Aorta (tissue), 5 donors: ENCODE measurements around the gene CENPP. TPM values are rescaled to one million over a fixed set of nuclear protein-coding genes. Genes with fewer than 3 reads are reported as not detected.

Source experiments
- ATAC-seq: fragments of 200-7000 bp; cut with Tn5 transposase; one replicate; pipeline ENCODE4 v1.9.1; 2022; ENCODE audit warnings: moderate library complexity; ENCODE audit not compliant: low FRiP score
- DNase-seq, 2 donors: peaks; one replicate each; pipeline ENCODE4 v3.0.0-alpha.2; 2020
- H3K27ac ChIP-seq, 2 donors: one replicate each; pipeline ENCODE4 v1.5.1; 2013; ENCODE audit warnings: low read length in 2 of 2, mild to moderate bottlenecking in 2 of 2, moderate library complexity in 2 of 2, control low read depth in 1 of 2, inconsistent platforms in 1 of 2, low read depth in 1 of 2
- H3K27me3 ChIP-seq, 2 donors: one replicate each; pipeline ENCODE4 v1.6.1; 2013; ENCODE audit warnings: control low read depth in 1 of 2, low read length in 1 of 2, mild to moderate bottlenecking in 1 of 2, moderate library complexity in 1 of 2; ENCODE audit not compliant: insufficient read depth in 2 of 2, control insufficient read depth in 1 of 2
- H3K36me3 ChIP-seq, 2 donors: one replicate each; pipeline ENCODE4 v1.6.1; 2013; ENCODE audit warnings: control low read depth in 1 of 2, low read length in 1 of 2, mild to moderate bottlenecking in 1 of 2; ENCODE audit not compliant: insufficient read depth in 2 of 2, control insufficient read depth in 1 of 2
- H3K4me1 ChIP-seq, 2 donors: one replicate each; pipeline ENCODE4 v1.6.1; 2013; ENCODE audit warnings: low read length in 2 of 2, control low read depth in 1 of 2, mild to moderate bottlenecking in 1 of 2, moderate library complexity in 1 of 2; ENCODE audit not compliant: insufficient read depth in 2 of 2, control insufficient read depth in 1 of 2
- H3K4me3 ChIP-seq, 2 donors: one replicate each; pipeline ENCODE4 v1.5.1; 2013; ENCODE audit warnings: low read length in 2 of 2, control low read depth in 1 of 2, mild to moderate bottlenecking in 1 of 2
- H3K9me3 ChIP-seq: one replicate; pipeline ENCODE4 v1.6.1; 2013; ENCODE audit warnings: mild to moderate bottlenecking, low read length; ENCODE audit not compliant: control insufficient read depth
- whole genome bisulfite sequencing, 2 donors: extraction: QIAGEN DNeasy Blood & Tissue Kit; methylation state at CpG; one replicate each; pipeline ENCODE4 v1.1.7; 2013; 5-methylcytosine and 5-hydroxymethylcytosine counted together
- intact Hi-C, 2 donors: fragments of 100-400 bp; cut with DNase I; formaldehyde crosslinking; loops; one replicate each; pipeline versions ENCODE4 v1.14.2 to v1.15.0; 2022
- polyA plus RNA-seq, 2 donors: library from polyadenylated mRNA; stranded (reverse); fragments of 200-250 nt; gene quantifications; one replicate each; pipeline ENCODE4 v1.2.3, GENCODE V29; 2013
- total RNA-seq, 2 donors: library from RNA; stranded (reverse); fragmentation: NEBNext Ultra II Directional; extraction: Animal tissue kit (Norgen Biotek cat#: 25700); gene quantifications; one replicate each; pipeline ENCODE4 v1.2.1, GENCODE V29; 2021
- donor health status: healthy with polysubstance abuse.
- donor health status: Bipolar disorder and iron deficiency.
- donor health status: DM: no; HTN: no; CAD: no.
- donor health status: DM: no; HTN: no; CAD: no.
- donor health status: DM: yes; HTN: yes; CAD: no.

Gene CENPP
- total and polyA plus RNA-seq, 4 donors: 0.50 to 11.1 (median 4.3) TPM

DNA sequence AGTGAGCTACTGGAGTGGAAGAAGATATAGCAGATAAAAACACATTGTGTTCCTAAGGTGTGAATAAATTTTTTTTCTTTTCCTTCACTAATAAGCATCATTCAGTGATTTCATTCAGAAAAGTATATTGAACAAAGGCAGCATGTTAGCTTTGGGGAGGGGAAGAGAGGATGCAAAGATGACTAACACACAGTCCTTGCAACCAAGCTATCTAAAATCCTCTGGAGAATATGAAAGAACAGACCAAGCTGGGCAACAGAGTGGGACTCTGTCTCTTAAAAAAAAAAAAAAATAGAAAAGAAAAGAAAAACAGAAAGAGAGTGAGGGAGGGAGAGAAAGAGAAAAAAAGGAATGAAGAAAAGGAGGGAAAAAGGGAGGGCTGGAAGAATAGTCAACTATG is 120.8 kb downstream of the CENPP start:
- intact Hi-C loops: no loop called here

DNA sequence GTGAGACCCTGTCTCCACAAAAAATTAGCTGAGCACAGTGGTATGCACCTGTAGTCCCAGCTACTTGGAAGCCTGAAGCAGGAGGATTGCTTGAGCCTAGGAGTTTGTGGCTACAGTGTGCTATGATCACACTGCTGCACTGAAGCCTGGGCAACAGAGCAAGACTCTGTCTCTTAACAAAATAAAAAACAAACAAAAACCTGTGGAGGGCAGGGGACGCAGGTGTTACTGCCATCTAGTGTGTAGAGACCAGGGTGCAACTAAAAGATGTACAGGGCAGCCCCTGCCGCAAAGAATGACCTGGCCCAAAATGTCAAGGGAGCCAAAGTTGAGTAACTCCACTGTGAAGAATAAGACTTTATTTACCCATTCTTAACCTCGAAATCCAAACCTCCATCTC is 129.5 kb downstream of the CENPP start:
- no peaks in the 10 kb centered on the region for H3K4me1 ChIP-seq
- H3K27ac ChIP-seq: no peak overlapping the region
- H3K4me3 ChIP-seq: no peak overlapping the region
- WGBS, 2 donors: 86 to 94% methylated on average over 3 of the region's 3 CpGs
- no peaks in the 10 kb centered on the region for H3K9me3 ChIP-seq
- no peak for DNase-seq
- intact Hi-C loops: no loop called here
- H3K27me3 ChIP-seq: no peaks in the 10 kb centered on the region
- no peak for ATAC-seq
- no peaks in the 10 kb centered on the region for H3K36me3 ChIP-seq

More for the DNA sequence above, 120.8 kb downstream of the CENPP start:
- H3K4me1 ChIP-seq: no peaks in the 10 kb centered on the region
- no peak for ATAC-seq
- no peaks in the 10 kb centered on the region for H3K9me3 ChIP-seq
- no peak overlapping the region for H3K27ac ChIP-seq
- H3K36me3 ChIP-seq: no peaks in the 10 kb centered on the region
- no peak for DNase-seq
- H3K27me3 ChIP-seq: no peaks in the 10 kb centered on the region
- H3K4me3 ChIP-seq: no peak overlapping the region

DNA sequence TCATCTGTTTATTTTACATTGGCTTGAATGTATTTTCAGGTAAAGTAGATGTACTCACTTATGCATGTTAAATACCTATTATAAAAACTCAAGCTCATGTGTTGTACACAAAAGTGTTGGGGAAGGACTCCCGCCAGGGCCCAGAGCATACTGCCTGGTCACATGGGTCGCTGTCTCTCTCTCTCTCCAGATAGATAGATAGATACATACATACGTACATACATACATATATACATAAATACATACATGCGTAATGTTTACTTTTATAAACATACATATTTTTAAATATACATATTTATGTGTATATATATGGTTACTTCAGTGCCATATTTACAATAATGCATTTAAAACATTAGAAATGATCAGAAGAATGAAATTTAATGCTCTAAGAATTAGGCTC is 131.8 kb downstream of the CENPP start:
- no peaks in the 10 kb centered on the region for H3K36me3 ChIP-seq
- H3K9me3 ChIP-seq: no peaks in the 10 kb centered on the region
- no peaks in the 10 kb centered on the region for H3K27me3 ChIP-seq
- ATAC-seq (no peak), DNase-seq (no peak)
- intact Hi-C loops: no loop called here
- no peak overlapping the region for H3K27ac ChIP-seq
- WGBS, 2 donors: 92 to 96% methylated on average over 4 of the region's 4 CpGs
- H3K4me3 ChIP-seq: no peak overlapping the region
- no peaks in the 10 kb centered on the region for H3K4me1 ChIP-seq

DNA sequence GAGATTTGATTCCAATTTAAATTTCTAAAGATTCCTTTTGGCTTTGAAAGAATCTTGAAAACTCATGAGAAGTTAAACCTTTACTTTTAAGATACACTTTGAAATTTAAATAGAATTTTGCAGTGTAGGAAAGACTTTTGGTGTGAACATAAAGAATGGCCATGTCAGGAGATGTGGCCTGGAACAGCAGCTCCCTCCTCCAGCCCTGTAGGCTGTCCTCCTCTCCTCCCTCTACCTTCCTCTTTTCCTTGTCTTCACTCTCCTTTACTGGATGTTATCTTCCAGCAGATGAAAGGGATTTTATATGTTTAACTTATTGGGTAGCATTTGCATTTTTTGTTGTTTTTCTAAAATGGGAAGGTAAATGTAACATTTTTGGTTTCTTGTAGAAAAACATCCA is 137.6 kb downstream of the CENPP start:
- Histone ChIP-seq H3K9me3 (no peaks in the 10 kb centered on the region), H3K36me3 (peaks cover 3 to 4% of the 10 kb centered on the region in 2 donors), H3K27ac (peak overlapping the region; percentile 98), H3K27me3 (no peaks in the 10 kb centered on the region), H3K4me3 (no peak overlapping the region), H3K4me1 (peaks cover 4 to 5% of the 10 kb centered on the region in 2 donors)
- no peak for ATAC-seq
- DNase-seq: no peak
- intact Hi-C loops: loop anchor here in 1 of 2 donors (5.0 kb wide), 1 partner anchor 154 kb away; no protein-coding TSS in a partner anchor

DNA sequence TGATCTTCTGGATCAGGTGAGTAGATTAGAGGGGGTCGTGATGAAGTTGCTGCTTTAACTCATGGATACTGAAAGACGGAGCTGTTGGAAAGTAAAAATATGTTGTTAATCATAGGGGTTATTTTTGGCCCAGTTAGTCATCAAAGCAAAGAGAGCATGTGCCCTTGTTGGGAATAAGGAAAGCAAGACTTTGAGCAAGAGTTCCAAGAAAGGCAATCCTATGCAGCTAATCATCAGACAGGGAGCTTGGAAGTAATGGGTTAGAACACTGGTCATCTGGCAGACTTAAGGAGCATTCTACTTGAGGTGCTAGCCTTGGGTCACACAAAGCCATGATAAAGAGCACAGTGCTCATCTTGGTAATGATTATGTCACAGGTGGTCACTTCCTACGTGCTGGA is 138.2 kb downstream of the CENPP start:
- H3K9me3 ChIP-seq: no peaks in the 10 kb centered on the region
- ATAC-seq: peak; percentile 87
- no peaks in the 10 kb centered on the region for H3K27me3 ChIP-seq
- H3K27ac ChIP-seq: peak overlapping the region; percentile 98 to 100
- H3K36me3 ChIP-seq: peaks cover 3 to 4% of the 10 kb centered on the region in 2 donors
- peaks cover 4 to 5% of the 10 kb centered on the region in 2 donors for H3K4me1 ChIP-seq
- no peak overlapping the region for H3K4me3 ChIP-seq
- WGBS, 2 donors: 1 to 11% methylated on average over 3 of the region's 3 CpGs
- no peak for DNase-seq
- intact Hi-C loops: loop anchor here (2.0 to 5.0 kb wide), 3 partner anchors 15 to 153 kb away; partner anchors contain the start of gene ECM2 (in 1 of the 2)

DNA sequence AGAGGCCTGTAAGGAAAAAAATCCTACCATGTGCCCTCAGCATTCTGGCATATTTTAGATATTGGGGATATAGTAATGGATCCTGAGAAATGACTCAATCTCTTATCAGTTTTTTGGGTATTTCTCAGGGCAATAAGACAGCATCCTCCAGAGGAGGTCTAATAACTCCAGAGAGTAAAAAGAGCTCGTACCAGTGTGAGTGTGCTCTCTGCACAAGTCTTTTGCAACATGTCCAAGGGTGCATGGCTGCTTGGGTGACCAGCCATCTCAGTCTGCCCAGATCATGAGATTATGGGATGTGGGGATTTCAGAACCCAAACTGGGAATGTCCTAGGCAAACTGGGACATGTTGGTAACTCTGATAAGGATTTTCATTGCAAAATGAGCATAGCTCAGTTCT is 141.3 kb downstream of the CENPP start:
- DNase-seq: no peak
- 78 to 86% methylated on average over 1 of the region's 1 CpG for WGBS, 2 donors
- no peak for ATAC-seq
- Histone ChIP-seq H3K27ac (peak overlapping the region in 1 of 2 donors; percentile 43), H3K27me3 (no peaks in the 10 kb centered on the region), H3K4me3 (no peak overlapping the region), H3K9me3 (no peaks in the 10 kb centered on the region), H3K4me1 (peaks cover 4 to 5% of the 10 kb centered on the region in 2 donors), H3K36me3 (peaks cover 3 to 4% of the 10 kb centered on the region in 2 donors)
- intact Hi-C loops: no loop called here

DNA sequence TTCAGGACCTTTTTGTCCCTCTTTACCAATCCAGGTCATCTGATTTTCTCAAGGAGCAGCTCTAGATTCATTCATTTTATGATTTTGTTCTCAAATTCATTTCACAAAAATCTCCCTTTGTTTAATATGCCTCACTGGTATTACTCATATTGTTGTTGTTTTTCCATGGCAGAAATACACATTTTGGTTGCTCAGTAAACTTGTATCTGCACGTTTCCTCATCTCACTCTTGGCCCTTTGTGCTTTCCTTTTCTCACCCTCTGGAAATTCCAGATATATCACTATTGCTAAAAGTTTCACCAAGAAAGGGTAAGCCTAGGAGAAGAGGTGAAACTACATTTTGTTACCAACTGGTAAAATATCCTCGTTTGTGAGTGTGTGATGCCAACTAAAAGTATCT is 141.8 kb downstream of the CENPP start:
- intact Hi-C loops: no loop called here
- Histone ChIP-seq H3K27ac (peak overlapping the region in 1 of 2 donors; percentile 63), H3K36me3 (peaks cover 3 to 4% of the 10 kb centered on the region in 2 donors), H3K4me3 (no peak overlapping the region), H3K27me3 (no peaks in the 10 kb centered on the region), H3K9me3 (no peaks in the 10 kb centered on the region), H3K4me1 (peaks cover 4 to 5% of the 10 kb centered on the region in 2 donors)
- WGBS, 2 donors: 67 to 78% methylated on average over 2 of the region's 2 CpGs
- DNase-seq: no peak
- no peak for ATAC-seq

DNA sequence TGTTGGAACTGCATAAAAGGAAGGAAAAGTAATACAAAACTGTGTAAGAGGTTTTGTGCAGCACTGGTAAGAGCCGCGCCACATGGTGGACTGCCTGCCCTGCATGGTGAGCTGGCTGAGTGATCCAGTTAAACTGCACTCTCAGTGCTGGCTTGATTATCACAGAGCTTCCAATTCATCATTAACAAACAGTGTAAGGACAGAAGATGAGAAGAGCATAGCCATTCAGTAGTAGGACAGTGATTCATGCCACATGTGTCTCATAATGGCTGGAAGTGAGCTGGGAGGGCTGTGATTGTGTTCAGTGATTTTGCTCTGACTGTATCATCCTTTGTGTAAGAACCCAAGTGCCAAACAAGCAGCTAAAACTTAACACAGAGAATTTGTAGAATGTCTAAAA is 142.5 kb downstream of the CENPP start:
- WGBS, 2 donors: 97 to 98% methylated on average over 2 of the region's 2 CpGs
- no peak overlapping the region for H3K27ac ChIP-seq
- ATAC-seq: no peak

DNA sequence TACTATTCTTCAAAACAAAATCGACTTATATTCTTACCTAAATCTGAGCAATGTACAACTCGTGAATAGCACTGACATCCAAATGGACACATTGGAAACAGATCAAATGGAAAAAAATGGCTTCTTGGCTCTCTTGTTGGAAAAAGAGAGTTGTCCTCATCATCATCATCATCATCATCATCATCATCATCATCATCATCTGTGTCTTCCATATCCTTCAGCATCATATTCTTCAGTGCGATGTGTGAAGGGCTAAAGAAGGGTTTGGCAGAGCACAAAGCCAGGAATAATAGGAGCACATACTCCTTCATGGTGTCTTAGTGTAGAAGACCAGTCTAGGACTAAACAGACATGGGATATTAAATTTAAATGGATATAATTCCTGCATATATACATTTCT is 148.8 kb downstream of the CENPP start:
- ATAC-seq (no peak), DNase-seq (no peak)
- Histone ChIP-seq H3K27me3 (no peaks in the 10 kb centered on the region), H3K27ac (no peak overlapping the region), H3K4me3 (no peak overlapping the region), H3K9me3 (no peaks in the 10 kb centered on the region), H3K4me1 (peaks cover 3 to 9% of the 10 kb centered on the region in 2 donors), H3K36me3 (peaks cover 3 to 5% of the 10 kb centered on the region in 2 donors)
- intact Hi-C loops: no loop called here
- 81 to 85% methylated on average over 3 of the region's 3 CpGs for WGBS, 2 donors

More for the DNA sequence above, 142.5 kb downstream of the CENPP start:
- no peak for DNase-seq
- H3K36me3 ChIP-seq: peaks cover 6 to 7% of the 10 kb centered on the region in 2 donors
- H3K27me3 ChIP-seq: no peaks in the 10 kb centered on the region
- no peak overlapping the region for H3K4me3 ChIP-seq
- intact Hi-C loops: no loop called here
- H3K4me1 ChIP-seq: peaks cover 0 to 2% of the 10 kb centered on the region in 2 donors
- no peaks in the 10 kb centered on the region for H3K9me3 ChIP-seq
